HS-27A (cell line): ENCODE data around the gene SMAD7.

Source experiments
- DNase-seq: peaks from one replicate; pipeline ENCODE4 v3.0.0-alpha.2; 2012; ENCODE audit warnings: low read depth, missing footprints

SMAD7 gene

DNA sequence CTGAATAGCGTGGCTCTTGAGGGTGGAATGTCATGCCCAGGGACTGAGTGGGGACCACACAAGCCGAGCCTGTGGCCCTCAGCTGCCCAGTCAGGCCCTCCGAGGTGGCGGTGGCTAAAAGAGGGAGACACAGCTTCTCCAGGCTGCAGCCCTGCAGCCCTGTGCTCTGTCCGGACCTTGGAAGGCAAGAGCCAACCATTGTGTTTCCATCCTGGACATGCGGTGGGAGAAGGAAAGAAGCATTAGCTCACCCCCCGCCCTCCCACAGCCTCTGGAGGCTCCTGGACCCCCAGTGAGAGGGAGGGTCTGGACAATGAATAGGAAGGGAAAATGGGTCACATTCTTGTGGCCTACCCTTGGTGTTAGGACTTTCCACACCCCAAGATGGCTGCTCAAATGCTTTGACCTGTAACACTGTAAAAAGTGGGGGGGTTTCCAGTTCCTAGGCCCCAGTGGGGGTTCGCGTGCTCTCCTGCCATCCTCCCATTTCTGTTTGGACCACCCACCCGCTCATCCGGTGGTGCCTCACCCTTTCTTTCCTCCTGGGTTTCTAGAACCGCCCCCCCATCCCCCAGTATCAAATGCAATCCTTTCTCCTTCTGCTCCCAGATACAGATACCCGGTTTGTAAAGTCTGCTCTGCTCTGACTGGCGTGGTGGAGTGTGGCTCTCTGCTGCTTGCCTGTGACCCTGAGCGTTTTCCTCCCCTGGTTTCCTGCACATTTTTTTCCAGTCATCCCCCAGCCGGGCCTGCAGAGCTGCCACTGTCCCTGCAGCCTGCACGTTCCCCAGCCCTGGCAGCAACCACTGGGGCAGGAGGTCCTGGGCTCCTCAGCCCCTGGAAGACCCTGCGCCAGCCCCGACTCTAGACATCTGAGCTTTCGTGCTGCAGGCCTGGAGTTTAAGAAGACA lies 36.3 kb upstream of the SMAD7 start:
- no peak for DNase-seq

- no peak for DNase-seq
These were observed 34.4 kb upstream of the SMAD7 start for GRCh38 chr18:48985161-48985560.

DNA sequence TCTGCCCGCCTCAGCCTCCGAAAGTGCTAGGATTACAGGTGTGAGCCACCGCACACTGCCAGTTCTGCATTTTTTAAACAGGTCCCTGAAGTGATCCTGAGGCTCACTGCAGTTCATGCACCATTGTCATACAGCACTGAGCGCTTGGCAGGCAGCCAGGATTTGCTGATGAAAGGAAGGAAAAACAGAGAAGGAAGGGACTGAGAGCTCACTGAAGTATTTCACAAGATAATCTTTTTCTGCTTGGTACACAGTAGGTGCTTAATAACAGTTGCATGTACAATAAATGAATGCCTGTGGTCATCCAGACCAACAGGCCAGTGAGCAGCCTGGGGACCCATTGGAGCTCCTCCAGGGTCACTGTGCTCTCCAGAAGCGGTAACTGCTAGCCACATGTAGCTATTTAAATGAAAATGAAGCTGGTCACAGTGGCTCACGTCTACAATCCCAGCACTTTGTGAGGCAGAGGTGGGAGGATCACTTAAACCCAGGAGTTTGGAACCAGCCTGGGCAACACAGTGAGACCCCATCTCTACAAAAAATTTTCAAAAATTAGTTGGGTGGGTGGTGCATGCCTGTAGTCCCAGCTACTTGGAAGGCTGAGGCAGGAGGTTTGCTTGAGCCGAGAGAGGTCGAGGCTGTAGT lies 33.1 kb upstream of the SMAD7 start:
- no peak for DNase-seq

GRCh38 chr18:48982266-48982665 lies 31.5 kb upstream of the SMAD7 start:
- DNase-seq: no peak

- DNase-seq: no peak
These were observed 29.5 kb upstream of the SMAD7 start for GRCh38 chr18:48979944-48980890.

DNA sequence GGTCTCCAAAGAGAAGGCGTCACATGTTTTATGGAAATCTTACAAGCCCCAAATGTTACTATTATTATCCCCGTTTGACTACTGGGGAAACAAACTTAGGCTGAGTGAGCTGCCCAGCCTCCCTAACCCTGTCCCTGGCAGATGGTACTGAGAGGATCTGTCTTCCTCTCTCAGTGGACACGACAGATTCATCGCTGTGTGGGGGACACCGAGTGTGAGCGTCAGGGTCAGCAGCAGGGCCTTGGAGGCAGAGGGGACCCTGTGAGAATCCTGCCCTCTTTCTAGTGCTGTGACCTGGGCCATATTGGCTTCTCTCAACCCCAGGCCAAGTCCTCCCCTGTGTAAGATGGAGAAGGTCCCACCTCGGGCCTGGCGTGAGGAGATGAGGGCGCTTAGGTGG lies 27.1 kb upstream of the SMAD7 start:
- no peak for DNase-seq

DNA sequence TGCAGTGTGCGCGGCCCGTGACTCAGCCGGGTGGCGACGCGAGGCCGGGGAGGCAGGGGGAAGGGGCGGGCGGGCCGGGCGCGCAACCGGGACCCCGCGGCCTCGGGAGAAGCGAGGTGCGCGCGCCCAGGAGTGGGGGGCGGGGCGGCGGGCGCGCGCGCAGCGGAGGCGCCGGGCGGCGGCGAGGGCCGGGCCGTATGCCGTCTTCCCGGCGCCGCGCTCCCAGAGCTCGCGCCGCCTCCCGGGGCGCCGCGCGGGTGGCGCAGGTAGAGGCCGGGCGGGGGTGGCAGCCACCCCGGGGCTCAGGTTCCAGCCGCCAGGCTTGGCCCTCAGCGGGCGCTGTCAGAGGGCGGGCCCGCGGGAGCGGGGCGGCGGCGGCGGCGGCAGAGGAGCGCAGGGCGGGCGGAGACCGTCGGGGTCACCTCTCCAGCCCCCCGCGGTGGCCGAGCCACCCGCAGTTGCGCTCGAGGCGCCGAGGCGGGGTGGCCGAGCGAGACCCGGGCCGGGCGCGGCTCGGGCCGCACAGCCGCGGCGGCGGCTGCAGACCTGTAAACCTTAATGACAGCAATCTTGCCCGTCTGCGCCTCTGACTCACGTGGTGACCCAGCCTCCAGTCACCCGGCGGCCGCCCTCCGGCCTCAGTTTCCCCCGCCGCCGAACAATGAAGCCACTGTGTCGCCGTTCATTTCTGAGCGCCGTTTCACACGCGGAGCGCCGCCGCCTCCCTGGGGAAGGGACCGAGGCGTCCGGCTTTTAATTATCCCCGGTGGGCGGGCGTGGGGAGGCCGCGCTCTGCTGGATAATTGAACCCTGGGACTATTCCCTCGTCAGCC lies 25.3 kb upstream of the SMAD7 start:
- no peak for DNase-seq

GRCh38 chr18:48975120-48975816 lies 24.5 kb upstream of the SMAD7 start:
- DNase-seq: no peak

DNA sequence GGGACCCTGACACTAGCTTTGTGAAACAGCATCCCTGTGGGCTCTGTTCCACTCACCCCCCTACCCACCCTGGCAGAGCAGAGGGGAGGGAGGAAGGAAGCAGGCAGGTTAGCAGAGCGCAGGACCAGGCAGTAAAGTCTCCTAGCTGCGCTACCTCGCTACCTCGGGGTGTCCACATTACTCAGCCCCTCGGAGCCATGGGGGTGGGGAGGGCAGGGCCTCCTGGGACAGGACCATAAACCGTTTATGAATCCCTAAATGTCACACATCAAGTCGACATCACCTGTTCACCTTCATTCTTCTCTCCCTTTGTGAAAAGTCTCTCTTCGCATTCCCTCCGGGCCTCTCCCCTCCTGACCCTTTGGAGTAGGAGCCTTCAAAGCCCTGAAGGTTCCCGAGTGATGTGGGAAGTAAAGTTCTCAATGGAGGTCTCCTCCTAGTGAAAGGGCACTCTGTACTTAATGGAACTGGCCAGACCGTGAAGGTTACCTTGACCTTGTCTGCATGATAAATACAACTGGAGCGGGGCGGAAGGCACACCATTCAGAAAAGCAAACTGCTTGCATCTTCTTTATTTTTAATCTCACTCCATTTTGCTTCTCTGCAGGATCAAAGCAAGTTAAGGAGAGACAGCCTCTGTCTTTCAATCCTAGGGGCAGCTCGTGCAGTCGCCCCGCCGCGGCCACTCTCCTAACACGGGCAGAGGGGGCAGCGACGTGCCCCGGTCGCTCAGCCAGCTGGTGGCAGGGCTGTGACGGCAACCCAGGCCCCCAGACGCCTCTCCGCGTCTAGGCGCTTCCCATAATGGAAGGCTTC lies 23.7 kb upstream of the SMAD7 start:
- DNase-seq: no peak

GRCh38 chr18:48973731-48974130 lies 23.0 kb upstream of the SMAD7 start:
- no peak for DNase-seq

- DNase-seq: no peak
These were observed 17.8 kb upstream of the SMAD7 start for GRCh38 chr18:48968412-48969215.

GRCh38 chr18:48967545-48967944 lies 16.8 kb upstream of the SMAD7 start:
- DNase-seq: no peak

GRCh38 chr18:48966523-48966922 lies 15.8 kb upstream of the SMAD7 start:
- DNase-seq: no peak

- no peak for DNase-seq
These were observed 13.1 kb upstream of the SMAD7 start for GRCh38 chr18:48963586-48964470.

DNA sequence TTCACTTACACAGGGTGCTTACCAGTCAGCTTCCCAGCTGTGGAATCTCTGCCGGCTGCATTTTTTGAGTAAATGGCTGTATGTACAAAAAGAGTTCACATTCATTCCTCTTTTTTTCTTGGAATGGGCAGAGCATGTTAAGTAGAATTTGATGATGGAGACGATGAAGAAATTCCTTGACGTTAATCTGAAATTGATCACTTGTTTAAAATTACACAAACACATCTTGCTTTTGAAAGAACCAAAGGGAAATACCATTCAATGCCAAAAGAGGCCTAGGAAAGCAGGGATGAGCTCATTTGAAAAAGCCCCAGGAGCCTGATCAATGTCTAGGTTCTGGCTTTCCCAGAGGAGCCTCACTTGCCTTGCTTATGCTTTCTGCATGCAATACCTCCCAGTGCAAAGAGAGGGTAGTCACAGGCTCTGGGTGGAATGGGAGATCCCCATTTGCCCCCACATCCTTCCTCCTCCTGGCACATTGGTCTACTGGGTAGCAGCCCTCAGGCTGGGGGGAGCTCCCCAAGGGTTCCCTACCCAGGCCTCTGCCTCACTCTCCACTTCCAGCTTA lies 12.3 kb upstream of the SMAD7 start:
- no peak for DNase-seq

- no peak for DNase-seq
These were observed 11.7 kb upstream of the SMAD7 start for GRCh38 chr18:48962252-48962993.

DNA sequence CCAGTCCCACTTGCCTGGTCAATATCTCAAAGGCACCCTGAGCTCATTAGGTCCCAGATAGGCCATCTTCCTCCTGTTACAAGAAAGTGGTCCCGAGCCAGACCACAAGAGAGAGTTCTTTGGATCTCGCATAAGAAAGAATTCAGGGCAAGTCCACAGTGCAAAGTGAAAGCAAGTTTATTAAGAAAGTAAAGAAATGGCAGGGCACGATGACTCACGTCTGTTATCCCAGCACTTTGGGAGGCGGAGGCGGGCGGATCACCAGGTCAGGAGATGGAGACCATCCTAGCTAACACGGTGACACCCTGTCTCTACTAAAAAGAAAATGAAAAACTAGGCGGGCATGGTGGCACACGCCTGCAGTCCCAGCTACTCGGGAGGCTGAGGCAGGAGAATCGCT lies 10.8 kb upstream of the SMAD7 start:
- DNase-seq: no peak
